ENCODE results near the gene SOS2.

- TF ChIP-seq, protein P1, sequence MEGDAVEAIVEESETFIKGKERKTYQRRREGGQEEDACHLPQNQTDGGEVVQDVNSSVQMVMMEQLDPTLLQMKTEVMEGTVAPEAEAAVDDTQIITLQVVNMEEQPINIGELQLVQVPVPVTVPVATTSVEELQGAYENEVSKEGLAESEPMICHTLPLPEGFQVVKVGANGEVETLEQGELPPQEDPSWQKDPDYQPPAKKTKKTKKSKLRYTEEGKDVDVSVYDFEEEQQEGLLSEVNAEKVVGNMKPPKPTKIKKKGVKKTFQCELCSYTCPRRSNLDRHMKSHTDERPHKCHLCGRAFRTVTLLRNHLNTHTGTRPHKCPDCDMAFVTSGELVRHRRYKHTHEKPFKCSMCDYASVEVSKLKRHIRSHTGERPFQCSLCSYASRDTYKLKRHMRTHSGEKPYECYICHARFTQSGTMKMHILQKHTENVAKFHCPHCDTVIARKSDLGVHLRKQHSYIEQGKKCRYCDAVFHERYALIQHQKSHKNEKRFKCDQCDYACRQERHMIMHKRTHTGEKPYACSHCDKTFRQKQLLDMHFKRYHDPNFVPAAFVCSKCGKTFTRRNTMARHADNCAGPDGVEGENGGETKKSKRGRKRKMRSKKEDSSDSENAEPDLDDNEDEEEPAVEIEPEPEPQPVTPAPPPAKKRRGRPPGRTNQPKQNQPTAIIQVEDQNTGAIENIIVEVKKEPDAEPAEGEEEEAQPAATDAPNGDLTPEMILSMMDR (conservative IDR thresholded peaks at IDR 0.05; ENCODE audit: low read depth, low read length): no peak
- TF ChIP-seq EZH2 (IDR thresholded peaks at IDR 0.05; ENCODE audit: borderline replicate concordance, low read depth, low read length, poor library complexity, severe bottlenecking): no peak
Observed at GRCh38 chr14:50210074-50210473, 21.3 kb downstream of the SOS2 start.

Data from A673 (cell line).